ENCODE results near the gene LRRIQ4.

The LRRIQ4 gene

GRCh38 chr3:169886671-169887070 lies 74.0 kb downstream of the LRRIQ4 start:
- Histone ChIP-seq H3K27ac (no peak overlapping the region), H3K4me3 (no peak overlapping the region)
- no peak for TF ChIP-seq CTCF (IDR thresholded peaks at IDR 0.05)
- no peak for DNase-seq (ENCODE audit: low spot score)

All from coronary artery (tissue), 2 donors.